NCI-H446 treated with DMSO at 0.1 percent for 48 hours (cell line): ENCODE results near the gene LRP5.
A peak's percentile ranks its signal among the peaks of the same experiment; 100 is the strongest.
"Not testable (repeated sequence)": the region's sequence is repeated elsewhere in the genome, so short reads cannot be mapped to it uniquely, and the experiment has no call there.

Source experiments
- DNase-seq: peaks from one replicate; lab custom pipeline; 2025; lab: John Stamatoyannopoulos, UW

The LRP5 gene

GRCh38 chr11:68442433-68442832 is 130.0 kb downstream of the LRP5 start:
- no peak for DNase-seq

GRCh38 chr11:68444566-68444965 is 132.2 kb downstream of the LRP5 start:
- no peak for DNase-seq

- no peak for DNase-seq
Observed at GRCh38 chr11:68445531-68446035, 133.2 kb downstream of the LRP5 start.

GRCh38 chr11:68446046-68446725 is 133.8 kb downstream of the LRP5 start:
- DNase-seq = no peak

GRCh38 chr11:68447015-68447801 is 134.8 kb downstream of the LRP5 start:
- no peak for DNase-seq

- DNase-seq = not testable (repeated sequence)
Observed at GRCh38 chr11:68447914-68448313, 135.5 kb downstream of the LRP5 start.

GRCh38 chr11:68448604-68449011 is 136.2 kb downstream of the LRP5 start:
- DNase-seq = no peak

GRCh38 chr11:68449951-68450350 is 137.6 kb downstream of the LRP5 start:
- no peak for DNase-seq

- DNase-seq = no peak
Observed at GRCh38 chr11:68450711-68451110, 138.3 kb downstream of the LRP5 start.

GRCh38 chr11:68454767-68455166 is 142.4 kb downstream of the LRP5 start:
- no peak for DNase-seq

- no peak for DNase-seq
Observed at GRCh38 chr11:68455485-68455884, 143.1 kb downstream of the LRP5 start.

GRCh38 chr11:68457216-68457897 is 145.0 kb downstream of the LRP5 start:
- no peak for DNase-seq

GRCh38 chr11:68457898-68458249 is 145.5 kb downstream of the LRP5 start:
- no peak for DNase-seq

GRCh38 chr11:68458340-68458739 is 145.9 kb downstream of the LRP5 start:
- not testable (repeated sequence) for DNase-seq

GRCh38 chr11:68459886-68460740 is 147.7 kb downstream of the LRP5 start:
- peak; percentile 98 for DNase-seq

GRCh38 chr11:68460741-68461574 is 148.6 kb downstream of the LRP5 start, which contains the start of gene PPP6R3:
Gene PPP6R3, plus strand, starts transcription at chr11:68460752. Its CDS starts 76,913 bp downstream, at chr11:68537665.
- no peak for DNase-seq

- DNase-seq = no peak
Observed at GRCh38 chr11:68461575-68461917, 149.2 kb downstream of the LRP5 start.

GRCh38 chr11:68463714-68464113 is 151.3 kb downstream of the LRP5 start:
- DNase-seq = no peak

GRCh38 chr11:68467201-68467834 is 154.9 kb downstream of the LRP5 start:
- DNase-seq = no peak

GRCh38 chr11:68468217-68468828 is 155.9 kb downstream of the LRP5 start:
- no peak for DNase-seq
